HCT116 (cell line): Measurements from ENCODE around the gene DOCK1. TPM values are rescaled to one million over a fixed set of nuclear protein-coding genes. Genes with fewer than 3 reads are reported as not detected.

ENCODE experiments used
- ATAC-seq: fragments of 200-7000 bp; cut with Tn5 transposase; 2 replicates; pipeline ENCODE4 v1.9.1; 2020; ENCODE audit warnings: mild to moderate bottlenecking, moderate library complexity
- BruUV-seq: library from RNA; stranded (reverse); fragments of 400-500 nt; replicated peaks from 2 replicates; lab custom pipeline; 2021; lab: Mats Ljungman, UMichigan
- CTCF ChIA-PET: fragments of 300-600 bp; sonication (Branson Sonifier 250); formaldehyde crosslinking; loops from one replicate; lab custom pipeline; 2021; ENCODE audit warnings: antibody characterized with exemption; lab: Charles Lee
- POLR2A ChIA-PET: fragments of 300-600, 350-600 bp; sonication (Branson Sonifier 250); formaldehyde crosslinking; loops from one replicate; lab custom pipeline; 2021; ENCODE audit warnings: antibody characterized with exemption; lab: Charles Lee
- RAD21 ChIA-PET, 2 experiments: fragments of 300-600 bp; sonication (Branson Sonifier 250); formaldehyde crosslinking; loops; one replicate each; lab custom pipeline; 2023; ENCODE audit warnings: low total read pairs in 2 of 2; ENCODE audit not compliant: uncharacterized antibody in 2 of 2, unreplicated experiment in 2 of 2, low non-redundant PET in 1 of 2; lab: Charles Lee
- DNase-seq: peaks from one replicate; pipeline ENCODE4 v3.0.0-alpha.2; 2010; ENCODE audit warnings: low read depth, low spot score
- H2AFZ ChIP-seq: fragments of 200-600 bp; shearing (Covaris generic), sonication (generic); 2 replicates; pipeline ENCODE4 v1.6.1; 2017; ENCODE audit warnings: low read depth, mixed run types, mixed read lengths, antibody characterized with exemption, low read length; ENCODE audit not compliant: poor library complexity, severe bottlenecking
- H3K27ac ChIP-seq: 2 replicates; pipeline ENCODE4 v1.5.1; 2012; ENCODE audit warnings: low read depth, low read length
- H3K27me3 ChIP-seq: fragments of 200-600 bp; sonication (generic); 2 replicates; pipeline ENCODE4 v1.6.1; 2016; ENCODE audit warnings: mixed run types, low read length, mixed read lengths; ENCODE audit not compliant: insufficient read depth
- H3K36me3 ChIP-seq, 2 experiments: fragments of 200-500 bp in 1 of 2; fragments of 200-600 bp in 1 of 2; sonication (Bioruptor generic) in 1 of 2; sonication (generic) in 1 of 2; 2 replicates each; pipeline versions ENCODE4 v1.5.1 to v1.6.1; 2014 to 2016; ENCODE audit warnings: low read length in 2 of 2, inconsistent platforms in 1 of 2, mixed read lengths in 1 of 2, mixed run types in 1 of 2; ENCODE audit not compliant: insufficient read depth in 2 of 2, control insufficient read depth in 1 of 2
- H3K4me1 ChIP-seq, 2 experiments: fragments of 200-600 bp in 1 of 2; sonication (generic) in 1 of 2; 2 replicates each; pipeline versions ENCODE4 v1.5.1 to v1.6.1; 2012 to 2017; ENCODE audit warnings: low read length in 2 of 2, inconsistent platforms in 1 of 2, mild to moderate bottlenecking in 1 of 2, mixed read lengths in 1 of 2, mixed run types in 1 of 2, moderate library complexity in 1 of 2; ENCODE audit not compliant: insufficient read depth in 2 of 2, control insufficient read depth in 1 of 2
- H3K4me2 ChIP-seq: fragments of 200-600 bp; sonication (generic); 2 replicates; pipeline ENCODE4 v1.6.1; 2017; ENCODE audit warnings: mixed run types, low read length, mixed read lengths
- H3K4me3 ChIP-seq, 2 experiments: fragments of 200-600 bp in 1 of 2; sonication (generic) in 1 of 2; replicated peaks in 1 of 2; 2 replicates each; pipeline ENCODE4 v1.5.1; 2011 to 2016; ENCODE audit warnings: low read length in 2 of 2, control low read depth in 1 of 2, low read depth in 1 of 2, mild to moderate bottlenecking in 1 of 2, mixed read lengths in 1 of 2, mixed run types in 1 of 2
- H3K79me2 ChIP-seq: fragments of 200-600 bp; sonication (generic); 2 replicates; pipeline ENCODE4 v1.6.1; 2017; ENCODE audit warnings: mild to moderate bottlenecking, mixed run types, low read length, moderate library complexity, mixed read lengths; ENCODE audit not compliant: insufficient read depth
- H3K9ac ChIP-seq: fragments of 200-600 bp; sonication (generic); 2 replicates; pipeline ENCODE4 v1.6.1; 2016; ENCODE audit warnings: low read length, mixed read lengths
- H3K9me2 ChIP-seq: fragments of 200-600 bp; sonication (generic), shearing (Covaris generic); 2 replicates; pipeline ENCODE4 v1.6.1; 2017; ENCODE audit warnings: mixed run types, mild to moderate bottlenecking, moderate library complexity; ENCODE audit not compliant: insufficient read depth
- H3K9me3 ChIP-seq, 2 experiments: fragments of 200-500 bp in 1 of 2; fragments of 200-600 bp in 1 of 2; sonication (Bioruptor generic) in 1 of 2; sonication (generic) in 1 of 2; 2 replicates each; pipeline ENCODE4 v1.6.1; 2014 to 2017; ENCODE audit warnings: low read length in 2 of 2, mixed read lengths in 2 of 2, inconsistent platforms in 1 of 2, low read depth in 1 of 2, mild to moderate bottlenecking in 1 of 2, mixed run types in 1 of 2, moderate library complexity in 1 of 2; ENCODE audit not compliant: control insufficient read depth in 1 of 2, insufficient read depth in 1 of 2
- H4K20me1 ChIP-seq: fragments of 200-600 bp; sonication (generic), shearing (Covaris generic); 2 replicates; pipeline ENCODE4 v1.6.1; 2017; ENCODE audit warnings: mixed run types, mild to moderate bottlenecking, moderate library complexity; ENCODE audit not compliant: insufficient read depth
- JUND ChIP-seq: IDR thresholded peaks from 2 replicates; pipeline ENCODE4 v1.6.1; 2012
- POLR2AphosphoS5 ChIP-seq: IDR thresholded peaks from 2 replicates; pipeline ENCODE4 v1.6.1; 2011; ENCODE audit warnings: mild to moderate bottlenecking, low read depth, low read length, moderate library complexity
- TCF7L2 ChIP-seq: IDR thresholded peaks from 2 replicates; pipeline ENCODE4 v1.7.0; 2011; ENCODE audit warnings: borderline replicate concordance, inconsistent platforms; ENCODE audit not compliant: insufficient read depth, insufficient read length; ENCODE audit errors: extremely low read depth
- intact Hi-C: fragments of 100-400 bp; cut with micrococcal nuclease; formaldehyde crosslinking; loops from 2 replicates; pipeline ENCODE4 v1.10.0; 2022
- total RNA-seq: library from RNA; stranded (reverse); gene quantifications from one replicate; pipeline ENCODE4 v1.2.1, GENCODE V29; 2021; ENCODE audit not compliant: unreplicated experiment
- TF ChIP-seq, protein P1 (sequence below): IDR thresholded peaks from 2 replicates; pipeline ENCODE4 v1.6.1; 2012

Gene DOCK1
- total RNA-seq, 1 experiment from 2014 or later, result 46.5 TPM

DNA sequence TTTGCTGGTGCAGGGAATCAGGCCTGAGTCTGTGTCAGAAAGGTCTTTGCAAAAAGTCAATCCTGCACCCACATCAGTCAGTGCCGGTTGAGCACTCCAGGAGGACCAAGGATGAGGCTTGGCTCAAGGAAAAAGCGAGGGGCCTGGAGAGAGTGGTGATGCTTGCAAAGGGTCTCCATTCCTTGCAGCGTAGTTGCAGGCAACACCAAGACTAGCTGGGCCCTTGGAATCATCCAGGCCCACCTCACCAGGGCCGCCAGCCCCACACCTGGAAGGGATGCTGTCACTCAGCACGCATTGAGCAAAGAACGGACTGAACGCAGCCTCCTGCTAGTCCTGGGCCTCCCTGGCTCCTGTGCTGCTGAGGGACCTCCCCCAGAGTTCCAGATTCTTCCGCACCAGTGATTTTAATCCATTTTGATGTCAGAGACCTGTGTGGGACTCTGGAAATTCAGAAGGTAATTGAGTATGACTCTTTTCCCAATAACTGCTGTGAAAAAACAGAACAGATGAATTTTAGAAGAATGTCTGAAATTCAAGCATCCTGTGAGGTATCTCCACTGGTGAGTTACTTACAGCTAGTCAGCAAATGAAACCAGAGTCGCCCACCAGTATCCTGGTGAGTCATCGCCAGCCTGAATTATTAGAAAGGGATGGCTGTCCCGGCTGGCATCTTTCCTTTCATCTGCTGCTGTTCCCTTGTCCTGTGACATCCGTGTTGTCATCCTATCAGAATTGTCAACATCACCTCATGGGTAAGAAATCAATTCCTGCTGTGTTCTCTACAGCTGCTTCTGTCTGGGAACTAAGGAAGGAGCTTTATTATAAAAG is 493.1 kb downstream of the DOCK1 start:
- H3K27ac ChIP-seq, result no peak overlapping the region
- intact Hi-C loops, result no loop called here
- POLR2A ChIA-PET, result no interaction called here
- no peak overlapping the region for H2AFZ ChIP-seq
- CTCF ChIA-PET, result no interaction called here
- no peak overlapping the region for H3K4me2 ChIP-seq
- RAD21 ChIA-PET, result no interaction called here
- no peak for DNase-seq
- H4K20me1 ChIP-seq, result no peaks in the 10 kb centered on the region
- H3K4me3 ChIP-seq, result no peak overlapping the region
- H3K27me3 ChIP-seq, result no peaks in the 10 kb centered on the region
- no peaks in the 10 kb centered on the region for H3K79me2 ChIP-seq
- no peaks in the 10 kb centered on the region for H3K9me3 ChIP-seq
- BruUV-seq, result no TSS peak
- TF ChIP-seq, protein P1, sequence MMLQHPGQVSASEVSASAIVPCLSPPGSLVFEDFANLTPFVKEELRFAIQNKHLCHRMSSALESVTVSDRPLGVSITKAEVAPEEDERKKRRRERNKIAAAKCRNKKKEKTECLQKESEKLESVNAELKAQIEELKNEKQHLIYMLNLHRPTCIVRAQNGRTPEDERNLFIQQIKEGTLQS, result no peak
- H3K36me3 ChIP-seq, result no peaks in the 10 kb centered on the region
- H3K9ac ChIP-seq, result no peak overlapping the region
- H3K9me2 ChIP-seq, result no peaks in the 10 kb centered on the region
- ATAC-seq, result no peak
- no peaks in the 10 kb centered on the region for H3K4me1 ChIP-seq

DNA sequence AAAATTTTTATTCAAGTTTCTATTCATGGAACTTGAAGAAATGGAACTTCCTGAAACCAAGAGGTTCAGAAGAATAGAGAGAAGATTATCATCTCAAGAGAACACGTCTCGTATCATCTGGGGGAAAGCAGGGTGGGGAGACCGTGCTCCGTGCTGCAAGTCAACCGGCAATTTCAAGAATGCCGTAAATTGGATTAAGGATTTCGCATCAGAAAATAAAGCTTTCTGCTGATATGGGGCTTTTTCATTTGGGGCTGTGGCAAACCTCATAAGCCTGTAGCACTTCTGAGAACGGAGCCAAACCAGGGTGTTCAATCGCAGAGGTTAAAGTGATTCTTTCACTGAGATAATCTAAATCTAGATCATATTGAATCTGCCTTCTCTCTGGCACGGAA is 493.7 kb downstream of the DOCK1 start:
- no peaks in the 10 kb centered on the region for H3K36me3 ChIP-seq
- no peak overlapping the region for H3K9ac ChIP-seq
- ATAC-seq, result no peak
- ChIA-PET CTCF (no interaction called here), RAD21 (no interaction called here), POLR2A (no interaction called here)
- DNase-seq, result no peak
- TF ChIP-seq JUND (no peak), TCF7L2 (no peak), POLR2AphosphoS5 (no peak)
- no TSS peak for BruUV-seq
- no peaks in the 10 kb centered on the region for H3K79me2 ChIP-seq
- no peaks in the 10 kb centered on the region for H3K9me2 ChIP-seq
- H4K20me1 ChIP-seq, result no peaks in the 10 kb centered on the region
- H3K27ac ChIP-seq, result no peak overlapping the region
- no peak overlapping the region for H3K4me2 ChIP-seq
- no peak overlapping the region for H3K4me3 ChIP-seq
- intact Hi-C loops, result no loop called here
- H2AFZ ChIP-seq, result no peak overlapping the region
- no peaks in the 10 kb centered on the region for H3K4me1 ChIP-seq
- H3K9me3 ChIP-seq, result no peaks in the 10 kb centered on the region
- H3K27me3 ChIP-seq, result no peaks in the 10 kb centered on the region
